ENCODE measurements around the gene BRDT.
"Not testable (repeated sequence)": the region's sequence is repeated elsewhere in the genome, so short reads cannot be mapped to it uniquely, and the experiment has no call there.

BRDT gene

DNA sequence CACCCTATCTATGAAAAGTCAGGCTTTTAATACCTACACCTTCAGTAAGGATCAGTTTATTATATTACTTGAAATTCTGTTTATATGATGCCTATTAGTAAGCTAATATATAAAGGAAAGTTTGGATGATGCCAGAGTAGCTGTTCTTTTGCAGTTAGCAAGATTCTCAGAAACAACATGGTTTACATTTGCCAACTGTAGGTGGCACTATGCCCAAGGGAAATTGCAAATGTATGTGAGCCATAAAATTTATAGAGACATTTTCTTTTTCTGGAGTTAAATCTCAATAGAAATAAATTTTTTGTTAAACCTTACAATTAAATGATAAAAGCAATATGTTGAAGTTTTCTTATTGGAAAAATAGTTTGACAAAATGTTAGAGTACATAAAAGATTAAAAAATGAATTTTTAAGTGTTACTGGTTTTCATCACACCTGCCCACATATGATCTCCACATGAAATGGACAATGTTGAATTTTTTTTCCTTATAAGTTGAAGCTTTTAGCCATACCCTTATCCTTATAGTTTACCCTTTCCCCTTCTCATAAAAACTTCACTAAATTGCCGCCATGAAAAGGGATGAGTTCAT lies 48.5 kb downstream of the BRDT start:
- Histone ChIP-seq H3K36me3 (ENCODE audit: control insufficient read depth, insufficient read depth, low read length) (no peaks in the 10 kb centered on the region), H3K9ac (ENCODE audit: low read length) (no peak overlapping the region), H3K4me3 (ENCODE audit: low read length) (no peak overlapping the region), H3K27me3 (ENCODE audit: control insufficient read depth, insufficient read depth, low read length) (no peaks in the 10 kb centered on the region), H3K4me1 (ENCODE audit: control insufficient read depth, insufficient read depth, low read length) (no peaks in the 10 kb centered on the region), H3K9me3 (ENCODE audit: control insufficient read depth, low read length) (no peaks in the 10 kb centered on the region)

DNA sequence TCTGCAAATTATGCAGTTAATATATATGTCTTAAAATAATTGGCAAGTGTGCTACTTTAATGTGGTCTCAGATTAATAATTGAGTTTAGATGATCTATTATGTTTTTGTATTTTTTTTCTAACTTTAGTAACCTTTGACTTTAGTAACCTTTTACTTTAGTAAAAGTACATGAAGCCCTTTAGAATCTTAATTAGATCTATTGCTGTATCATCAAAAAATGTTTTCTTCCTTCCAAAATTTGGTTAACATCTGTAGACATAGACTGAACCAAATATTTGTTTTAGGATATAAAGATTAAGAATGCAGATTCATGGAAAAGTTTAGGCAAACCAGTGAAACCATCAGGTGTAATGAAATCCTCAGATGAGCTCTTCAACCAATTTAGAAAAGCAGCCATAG lies 54.9 kb downstream of the BRDT start:
- Histone ChIP-seq H3K27me3 (ENCODE audit: control insufficient read depth, insufficient read depth, low read length) (no peaks in the 10 kb centered on the region), H3K4me1 (ENCODE audit: control insufficient read depth, insufficient read depth, low read length) (no peaks in the 10 kb centered on the region), H3K4me3 (ENCODE audit: low read length) (no peak overlapping the region), H3K9me3 (ENCODE audit: control insufficient read depth, low read length) (no peaks in the 10 kb centered on the region), H3K9ac (ENCODE audit: low read length) (no peak overlapping the region), H3K36me3 (ENCODE audit: control insufficient read depth, insufficient read depth, low read length) (no peaks in the 10 kb centered on the region)

DNA sequence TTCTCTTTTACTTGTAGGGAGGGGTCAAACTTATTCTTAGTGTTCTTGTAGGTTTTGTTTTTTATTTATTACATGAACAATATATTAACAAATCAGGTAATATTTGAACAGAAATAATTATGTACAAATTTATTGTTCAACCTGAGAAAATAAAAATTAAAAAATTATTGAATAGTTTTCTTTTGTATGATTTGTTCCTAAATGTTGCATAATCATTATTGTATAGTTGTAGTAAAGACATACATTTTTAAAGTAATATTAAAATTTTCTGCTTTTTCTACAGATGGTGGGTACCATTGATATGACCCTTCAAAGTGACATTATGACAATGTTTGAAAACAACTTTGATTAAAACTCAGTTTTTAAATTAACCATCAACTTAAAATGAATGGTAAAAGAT lies 64.7 kb downstream of the BRDT start:
- H3K4me1 ChIP-seq (ENCODE audit: control insufficient read depth, insufficient read depth, low read length): no peaks in the 10 kb centered on the region
- no peak overlapping the region for H3K4me3 ChIP-seq (ENCODE audit: low read length)
- no peaks in the 10 kb centered on the region for H3K36me3 ChIP-seq (ENCODE audit: control insufficient read depth, insufficient read depth, low read length)
- H3K27me3 ChIP-seq (ENCODE audit: control insufficient read depth, insufficient read depth, low read length): no peaks in the 10 kb centered on the region
- no peaks in the 10 kb centered on the region for H3K9me3 ChIP-seq (ENCODE audit: control insufficient read depth, low read length)
- H3K9ac ChIP-seq (ENCODE audit: low read length): no peak overlapping the region

DNA sequence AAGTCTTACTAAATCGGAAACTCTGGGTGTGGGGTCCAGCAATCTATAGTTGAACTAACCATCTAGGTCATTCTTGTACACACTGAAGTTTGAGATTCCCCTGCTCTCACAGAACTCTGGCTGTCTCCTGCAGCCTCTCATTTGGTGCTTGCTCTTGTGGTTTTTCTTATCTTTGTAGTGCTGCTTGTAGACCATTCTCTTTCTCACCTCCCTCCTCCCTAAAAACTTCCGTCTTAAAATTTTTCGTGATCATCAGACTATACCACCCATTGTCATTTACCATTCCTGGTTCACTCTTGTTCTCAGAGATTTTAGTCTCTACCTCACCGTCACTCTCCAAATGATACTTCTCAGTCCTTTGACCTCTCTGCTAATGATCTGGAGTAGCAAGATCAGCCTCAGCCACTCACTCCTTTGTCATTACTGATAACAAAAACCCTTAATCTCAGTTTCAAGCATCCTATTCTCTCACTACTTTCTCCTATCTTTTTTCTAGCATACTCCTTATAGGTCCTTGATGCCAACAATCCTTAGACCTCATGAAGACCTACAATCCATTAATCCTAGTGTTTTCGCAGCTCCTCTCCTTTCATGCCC lies 67.6 kb downstream of the BRDT start:
- Histone ChIP-seq H3K27me3 (ENCODE audit: control insufficient read depth, insufficient read depth, low read length) (no peaks in the 10 kb centered on the region), H3K9me3 (ENCODE audit: control insufficient read depth, low read length) (no peaks in the 10 kb centered on the region), H3K4me1 (ENCODE audit: control insufficient read depth, insufficient read depth, low read length) (no peaks in the 10 kb centered on the region), H3K4me3 (ENCODE audit: low read length) (no peak overlapping the region), H3K36me3 (ENCODE audit: control insufficient read depth, insufficient read depth, low read length) (no peaks in the 10 kb centered on the region), H3K9ac (ENCODE audit: low read length) (no peak overlapping the region)

DNA sequence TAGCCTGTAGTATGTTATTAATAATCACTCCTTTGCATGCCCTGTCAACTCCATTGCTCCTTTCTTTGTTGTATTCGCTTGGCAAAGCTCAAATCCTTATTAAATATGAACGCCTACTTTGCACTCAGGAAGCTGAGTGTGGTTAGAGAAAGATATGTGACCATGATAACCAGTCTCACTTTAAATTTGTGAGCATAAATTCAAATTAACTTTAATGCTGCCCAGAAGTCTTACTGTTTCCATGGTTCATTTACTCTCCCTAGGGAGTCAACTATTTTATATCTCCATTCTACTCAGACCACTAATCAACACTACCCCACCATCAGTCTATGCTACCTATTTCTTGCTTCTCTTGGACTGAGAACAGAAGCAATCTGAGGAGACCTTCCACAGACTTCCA lies 68.5 kb downstream of the BRDT start:
- no peaks in the 10 kb centered on the region for H3K4me1 ChIP-seq (ENCODE audit: control insufficient read depth, insufficient read depth, low read length)
- H3K27me3 ChIP-seq (ENCODE audit: control insufficient read depth, insufficient read depth, low read length): no peaks in the 10 kb centered on the region
- H3K9me3 ChIP-seq (ENCODE audit: control insufficient read depth, low read length): no peaks in the 10 kb centered on the region
- H3K36me3 ChIP-seq (ENCODE audit: control insufficient read depth, insufficient read depth, low read length): no peaks in the 10 kb centered on the region
- no peak overlapping the region for H3K9ac ChIP-seq (ENCODE audit: low read length)
- H3K4me3 ChIP-seq (ENCODE audit: low read length): no peak overlapping the region

DNA sequence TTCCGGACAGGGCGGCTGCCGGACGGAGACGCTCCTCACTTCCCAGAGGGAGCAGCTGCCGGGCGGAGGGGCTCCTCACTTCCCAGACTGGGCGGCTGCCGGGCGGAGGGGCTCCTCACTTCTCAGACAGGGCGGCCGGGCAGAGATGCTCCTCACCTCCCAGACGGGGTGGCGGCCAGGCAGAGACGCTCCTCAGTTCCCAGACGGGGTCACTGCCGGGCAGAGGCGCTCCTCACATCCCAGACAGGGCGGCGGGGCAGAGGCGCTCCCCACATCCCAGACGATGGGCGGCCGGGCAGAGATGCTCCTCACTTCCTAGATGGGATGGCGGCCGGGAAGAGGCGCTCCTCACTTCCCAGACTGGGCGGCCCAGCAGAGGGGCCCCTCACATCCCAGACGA lies 76.8 kb downstream of the BRDT start:
- H3K9me3 ChIP-seq (ENCODE audit: control insufficient read depth, low read length); H3K9ac ChIP-seq (ENCODE audit: low read length); H3K36me3 ChIP-seq (ENCODE audit: control insufficient read depth, insufficient read depth, low read length); H3K4me1 ChIP-seq (ENCODE audit: control insufficient read depth, insufficient read depth, low read length); H3K4me3 ChIP-seq (ENCODE audit: low read length): not testable (repeated sequence)
- H3K27me3 ChIP-seq (ENCODE audit: control insufficient read depth, insufficient read depth, low read length): peaks cover 13% of the 10 kb centered on the region

DNA sequence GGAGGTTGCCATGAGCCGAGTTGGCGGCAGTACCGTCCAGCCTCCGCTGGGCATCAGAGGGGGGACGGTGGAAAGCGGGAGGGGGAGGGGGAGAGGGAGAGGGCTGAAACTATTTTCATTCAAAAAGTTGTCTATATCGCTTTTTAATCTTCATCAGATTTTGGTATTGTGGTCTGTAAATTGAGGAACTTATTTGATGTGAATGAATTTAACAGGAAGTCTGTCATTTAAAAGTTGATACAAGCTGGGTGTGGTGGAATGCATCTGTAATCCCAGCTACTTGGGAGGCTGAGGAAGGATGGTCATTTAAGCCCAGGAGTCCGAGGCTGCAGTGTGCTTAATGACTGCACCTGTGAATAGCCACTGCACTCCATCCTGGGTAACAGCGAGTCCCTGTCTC lies 77.6 kb downstream of the BRDT start:
- Histone ChIP-seq H3K36me3 (ENCODE audit: control insufficient read depth, insufficient read depth, low read length) (no peaks in the 10 kb centered on the region), H3K4me3 (ENCODE audit: low read length) (no peak overlapping the region), H3K9ac (ENCODE audit: low read length) (no peak overlapping the region), H3K9me3 (ENCODE audit: control insufficient read depth, low read length) (no peaks in the 10 kb centered on the region), H3K4me1 (ENCODE audit: control insufficient read depth, insufficient read depth, low read length) (no peaks in the 10 kb centered on the region), H3K27me3 (ENCODE audit: control insufficient read depth, insufficient read depth, low read length) (peaks cover 17% of the 10 kb centered on the region)

DNA sequence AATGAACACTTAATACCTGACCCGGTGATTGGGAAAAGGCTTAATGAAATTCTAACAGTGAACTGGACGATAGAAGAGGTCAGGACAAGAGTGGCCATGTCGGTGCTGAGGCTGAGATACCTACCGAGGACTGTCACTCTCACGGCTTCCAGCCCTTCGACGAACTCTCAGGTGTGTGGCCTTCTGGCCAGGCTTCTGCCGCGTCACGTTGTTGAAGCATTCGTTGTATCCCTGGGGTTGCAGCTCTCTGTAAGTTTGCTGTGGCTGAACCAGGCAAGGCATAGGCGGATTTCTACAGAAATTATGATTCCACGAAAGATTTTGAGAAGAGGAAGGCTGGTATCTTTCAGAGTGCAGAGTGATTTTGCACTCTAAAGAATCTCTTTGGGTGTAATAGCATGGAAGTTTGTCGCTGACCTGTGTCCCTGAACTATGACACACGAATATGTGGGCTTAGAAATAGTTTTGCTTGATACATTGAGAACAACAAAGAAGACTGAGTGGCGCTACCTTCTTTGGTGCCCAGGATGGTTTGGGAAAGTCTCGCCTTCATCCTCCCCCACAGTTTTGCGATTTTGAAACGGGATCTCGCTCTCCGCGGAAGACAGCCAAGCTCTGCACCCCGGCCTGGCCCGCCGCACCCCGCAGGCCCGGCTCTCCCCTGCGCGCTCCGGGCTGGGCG lies 80.2 kb downstream of the BRDT start:
- peaks cover 17% of the 10 kb centered on the region for H3K27me3 ChIP-seq (ENCODE audit: control insufficient read depth, insufficient read depth, low read length)
- no peaks in the 10 kb centered on the region for H3K36me3 ChIP-seq (ENCODE audit: control insufficient read depth, insufficient read depth, low read length)
- H3K9ac ChIP-seq (ENCODE audit: low read length): no peak overlapping the region
- H3K4me3 ChIP-seq (ENCODE audit: low read length): no peak overlapping the region
- H3K9me3 ChIP-seq (ENCODE audit: control insufficient read depth, low read length): no peaks in the 10 kb centered on the region
- no peaks in the 10 kb centered on the region for H3K4me1 ChIP-seq (ENCODE audit: control insufficient read depth, insufficient read depth, low read length)

DNA sequence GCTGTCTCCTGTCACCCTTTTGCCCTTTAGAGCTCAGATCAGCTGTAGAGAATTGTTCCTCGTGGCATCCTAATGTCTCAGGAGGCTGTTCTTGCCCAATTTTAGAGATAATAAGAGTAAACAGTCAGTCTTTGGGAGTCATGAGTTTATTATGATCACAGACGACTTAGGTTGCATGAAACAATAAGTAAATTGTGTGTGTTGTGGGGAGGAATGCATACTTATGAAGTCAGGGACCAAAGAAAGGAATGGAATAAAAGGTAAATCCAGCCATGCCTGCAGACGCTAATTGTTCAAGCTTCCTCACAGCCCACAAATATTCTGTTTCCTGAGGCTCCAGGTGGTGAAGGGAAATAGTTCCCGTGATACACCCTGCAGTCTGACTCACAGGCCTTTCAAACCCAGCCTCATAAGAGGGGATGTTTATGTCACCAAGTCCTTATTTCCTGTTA lies 81.5 kb downstream of the BRDT start:
- H3K9ac ChIP-seq (ENCODE audit: low read length): peak overlapping the region; percentile 44
- no peaks in the 10 kb centered on the region for H3K9me3 ChIP-seq (ENCODE audit: control insufficient read depth, low read length)
- H3K4me1 ChIP-seq (ENCODE audit: control insufficient read depth, insufficient read depth, low read length): no peaks in the 10 kb centered on the region
- H3K36me3 ChIP-seq (ENCODE audit: control insufficient read depth, insufficient read depth, low read length): no peaks in the 10 kb centered on the region
- no peak overlapping the region for H3K4me3 ChIP-seq (ENCODE audit: low read length)
- peaks cover 17% of the 10 kb centered on the region for H3K27me3 ChIP-seq (ENCODE audit: control insufficient read depth, insufficient read depth, low read length)

DNA sequence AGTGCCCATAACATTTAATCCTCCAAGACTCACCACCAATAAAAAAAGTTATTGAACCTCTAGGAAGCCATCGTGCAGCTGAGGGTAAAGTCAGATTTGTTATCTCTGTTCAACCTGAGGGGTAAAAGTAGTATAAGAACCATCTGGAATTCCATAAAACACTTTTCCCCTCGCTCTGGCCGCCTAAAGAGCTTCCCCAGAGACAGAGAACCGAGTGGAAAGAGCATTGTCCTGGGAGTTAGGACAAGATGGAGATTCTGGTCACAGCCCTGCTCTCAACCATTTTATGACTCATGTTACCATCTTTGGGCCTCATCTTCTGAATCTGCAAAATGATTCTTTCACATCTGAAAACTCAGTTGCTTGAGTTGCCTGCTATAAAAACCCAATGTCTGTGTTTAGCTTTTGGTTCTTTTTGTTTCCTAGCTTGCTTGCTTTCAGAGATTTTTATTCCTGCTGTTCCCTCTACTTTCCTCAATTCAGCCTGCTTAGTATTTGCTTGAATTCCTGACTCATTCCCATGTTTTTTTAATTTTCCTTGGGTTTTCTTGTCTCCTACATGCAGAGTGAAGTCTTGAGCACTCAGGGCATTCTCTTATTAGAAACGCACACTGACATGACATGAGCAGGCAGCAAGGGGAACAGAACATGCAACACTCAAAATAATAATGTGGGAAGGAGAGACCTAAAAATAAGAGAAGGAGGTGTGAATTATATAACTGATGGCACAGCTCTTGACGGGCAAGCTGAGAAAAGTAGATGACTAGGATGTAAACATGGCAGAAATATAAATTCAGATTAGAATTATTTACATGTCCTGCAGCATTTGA lies 82.3 kb downstream of the BRDT start:
- Histone ChIP-seq H3K27me3 (ENCODE audit: control insufficient read depth, insufficient read depth, low read length) (peaks cover 17% of the 10 kb centered on the region), H3K36me3 (ENCODE audit: control insufficient read depth, insufficient read depth, low read length) (no peaks in the 10 kb centered on the region), H3K9me3 (ENCODE audit: control insufficient read depth, low read length) (no peaks in the 10 kb centered on the region), H3K4me3 (ENCODE audit: low read length) (no peak overlapping the region), H3K9ac (ENCODE audit: low read length) (no peak overlapping the region), H3K4me1 (ENCODE audit: control insufficient read depth, insufficient read depth, low read length) (no peaks in the 10 kb centered on the region)

DNA sequence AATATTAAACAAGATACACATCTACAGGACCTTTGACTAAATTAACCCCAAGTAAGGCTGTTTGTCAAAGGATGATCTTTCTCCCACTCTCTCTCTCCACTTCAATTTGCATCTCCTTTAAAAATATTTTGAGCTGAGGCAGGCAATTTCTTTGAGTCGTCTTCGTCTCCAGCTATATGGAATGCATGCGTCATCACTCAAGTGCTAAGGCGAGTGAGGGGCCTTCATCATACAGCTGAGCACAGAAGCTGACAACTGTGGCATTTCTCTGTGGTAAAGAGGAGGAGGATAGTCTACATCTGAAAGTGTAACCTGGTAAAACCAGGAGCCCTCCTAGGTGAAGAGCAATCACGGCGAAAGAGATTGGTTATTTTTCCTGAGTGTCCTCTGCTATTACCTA lies 88.2 kb downstream of the BRDT start:
- Histone ChIP-seq H3K4me3 (ENCODE audit: low read length) (no peak overlapping the region), H3K9ac (ENCODE audit: low read length) (no peak overlapping the region), H3K4me1 (ENCODE audit: control insufficient read depth, insufficient read depth, low read length) (no peaks in the 10 kb centered on the region), H3K36me3 (ENCODE audit: control insufficient read depth, insufficient read depth, low read length) (no peaks in the 10 kb centered on the region), H3K27me3 (ENCODE audit: control insufficient read depth, insufficient read depth, low read length) (no peaks in the 10 kb centered on the region), H3K9me3 (ENCODE audit: control insufficient read depth, low read length) (no peaks in the 10 kb centered on the region)
